Upper lobe of right lung (tissue), 1 donor: ENCODE results near the gene FIGN. TPM values are rescaled to one million over a fixed set of nuclear protein-coding genes. Genes with fewer than 3 reads are reported as not detected.

ENCODE experiments used
- ATAC-seq: fragments of 200-7000 bp; cut with Tn5 transposase; one replicate; pipeline ENCODE4 v1.9.1; 2020; ENCODE audit warnings: mild to moderate bottlenecking, moderate library complexity
- DNase-seq: peaks from one replicate; pipeline ENCODE4 v3.0.0-alpha.2; 2020
- H3K27ac ChIP-seq: fragments of 200-600 bp; one replicate; pipeline ENCODE4 v1.8.0; 2022
- H3K27me3 ChIP-seq: fragments of 200-600 bp; one replicate; pipeline ENCODE4 v1.8.0; 2022; ENCODE audit warnings: mild to moderate bottlenecking
- H3K36me3 ChIP-seq: fragments of 200-600 bp; one replicate; pipeline ENCODE4 v1.8.0; 2022
- H3K4me1 ChIP-seq: fragments of 200-600 bp; one replicate; pipeline ENCODE4 v1.8.0; 2022
- H3K4me3 ChIP-seq: fragments of 200-600 bp; one replicate; pipeline ENCODE4 v1.8.0; 2022; ENCODE audit warnings: mild to moderate bottlenecking
- H3K9me3 ChIP-seq: fragments of 200-600 bp; one replicate; pipeline ENCODE4 v1.8.0; 2022
- intact Hi-C: fragments of 100-400 bp; cut with DNase I; formaldehyde crosslinking; loops from one replicate; pipeline ENCODE4 v1.11.0; 2022
- total RNA-seq: library from RNA; stranded (reverse); fragmentation: NEBNext Ultra II Directional; extraction: Animal tissue kit (Norgen Biotek cat#: 25700); gene quantifications from one replicate; pipeline ENCODE4 v1.2.1, GENCODE V29; 2021
- TF ChIP-seq, protein P1 (sequence below): fragments of 200-600 bp; IDR thresholded peaks from one replicate; pipeline ENCODE4 v1.8.0; 2022; ENCODE audit warnings: antibody characterized with exemption
- donor health status: DM: no; HTN: yes; CAD: no; lungs with severe emphysema.

The FIGN gene
- total RNA-seq, 1 donor from 2014 or later: 6.5 TPM

DNA sequence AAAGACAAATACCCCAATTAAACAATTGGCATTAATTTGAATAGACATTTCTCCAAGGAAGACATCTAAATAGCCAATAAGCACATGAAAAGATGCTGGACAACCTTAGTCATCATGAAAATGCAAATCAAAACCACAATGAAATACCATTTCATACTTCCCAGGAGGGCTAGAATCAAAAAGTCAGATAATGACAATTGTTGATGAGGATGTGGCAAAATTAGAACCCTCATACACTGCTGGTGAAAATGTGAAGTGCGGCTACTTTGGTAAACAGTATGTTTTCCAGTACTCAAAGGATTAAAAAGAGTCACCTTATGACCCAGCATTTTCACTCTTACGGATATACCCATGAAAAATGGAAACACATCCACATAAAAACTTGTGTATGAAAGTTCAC, 91.6 kb downstream of the FIGN start:
- DNase-seq (no peak), ATAC-seq (no peak)
- Histone ChIP-seq H3K4me3 (no peak overlapping the region), H3K27ac (no peak overlapping the region), H3K4me1 (no peaks in the 10 kb centered on the region), H3K9me3 (no peaks in the 10 kb centered on the region), H3K27me3 (no peaks in the 10 kb centered on the region), H3K36me3 (no peaks in the 10 kb centered on the region)
- TF ChIP-seq, protein P1, sequence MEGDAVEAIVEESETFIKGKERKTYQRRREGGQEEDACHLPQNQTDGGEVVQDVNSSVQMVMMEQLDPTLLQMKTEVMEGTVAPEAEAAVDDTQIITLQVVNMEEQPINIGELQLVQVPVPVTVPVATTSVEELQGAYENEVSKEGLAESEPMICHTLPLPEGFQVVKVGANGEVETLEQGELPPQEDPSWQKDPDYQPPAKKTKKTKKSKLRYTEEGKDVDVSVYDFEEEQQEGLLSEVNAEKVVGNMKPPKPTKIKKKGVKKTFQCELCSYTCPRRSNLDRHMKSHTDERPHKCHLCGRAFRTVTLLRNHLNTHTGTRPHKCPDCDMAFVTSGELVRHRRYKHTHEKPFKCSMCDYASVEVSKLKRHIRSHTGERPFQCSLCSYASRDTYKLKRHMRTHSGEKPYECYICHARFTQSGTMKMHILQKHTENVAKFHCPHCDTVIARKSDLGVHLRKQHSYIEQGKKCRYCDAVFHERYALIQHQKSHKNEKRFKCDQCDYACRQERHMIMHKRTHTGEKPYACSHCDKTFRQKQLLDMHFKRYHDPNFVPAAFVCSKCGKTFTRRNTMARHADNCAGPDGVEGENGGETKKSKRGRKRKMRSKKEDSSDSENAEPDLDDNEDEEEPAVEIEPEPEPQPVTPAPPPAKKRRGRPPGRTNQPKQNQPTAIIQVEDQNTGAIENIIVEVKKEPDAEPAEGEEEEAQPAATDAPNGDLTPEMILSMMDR: no peak
- intact Hi-C loops: no loop called here

DNA sequence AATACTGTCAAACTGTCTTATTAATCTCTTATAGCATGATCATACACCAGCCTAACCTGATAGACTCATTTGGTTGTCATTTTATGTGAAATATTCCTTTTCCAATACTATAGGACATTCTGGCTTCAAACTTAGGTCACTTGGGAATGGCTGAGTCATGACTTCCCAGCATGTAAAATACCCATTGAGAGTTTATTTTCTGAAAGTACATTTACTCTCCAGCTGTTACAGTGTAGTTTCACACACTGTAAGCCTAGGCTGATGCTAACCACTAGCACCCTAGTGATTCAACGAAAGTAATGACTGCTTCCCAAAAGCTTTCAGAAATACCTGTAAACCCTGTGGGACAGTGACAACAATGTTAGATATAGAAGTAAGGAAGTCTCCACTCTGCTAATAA, 93.8 kb downstream of the FIGN start:
- H3K36me3 ChIP-seq: no peaks in the 10 kb centered on the region
- no peak for DNase-seq
- no peak overlapping the region for H3K4me3 ChIP-seq
- no peaks in the 10 kb centered on the region for H3K4me1 ChIP-seq
- ATAC-seq: no peak
- H3K9me3 ChIP-seq: no peaks in the 10 kb centered on the region
- no peaks in the 10 kb centered on the region for H3K27me3 ChIP-seq
- intact Hi-C loops: no loop called here
- TF ChIP-seq, protein P1: no peak
- H3K27ac ChIP-seq: no peak overlapping the region

DNA sequence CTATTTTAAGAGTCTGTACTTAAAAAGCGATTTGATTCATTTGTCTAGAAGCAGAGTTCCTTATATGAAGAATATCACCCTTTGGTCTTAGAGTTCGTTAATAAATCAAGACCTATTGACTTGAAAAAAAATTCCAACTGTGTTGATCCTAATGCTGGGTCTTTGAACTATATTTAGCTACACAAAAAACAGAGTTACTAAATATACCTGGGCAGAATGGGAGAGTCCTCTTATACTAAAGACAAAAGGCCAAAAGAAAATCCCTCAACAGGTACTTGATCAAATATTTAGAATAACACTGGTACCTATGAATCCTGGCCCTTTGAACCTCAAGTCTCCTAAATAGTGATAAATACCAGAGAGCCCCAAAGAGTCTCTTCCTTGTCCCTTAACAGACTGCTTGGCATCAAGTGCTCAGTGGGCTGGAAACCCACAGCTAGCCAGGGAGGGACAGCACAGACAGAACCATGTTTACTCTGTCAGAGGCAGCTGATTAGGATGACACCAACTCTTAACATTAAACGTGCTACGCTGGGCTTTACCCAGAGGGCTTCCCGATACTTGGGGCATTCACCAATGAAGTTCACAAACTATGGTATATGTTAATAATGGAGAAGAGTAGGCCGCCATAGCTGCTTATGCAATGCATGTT, 95.1 kb downstream of the FIGN start:
- no peaks in the 10 kb centered on the region for H3K36me3 ChIP-seq
- TF ChIP-seq, protein P1: no peak

DNA sequence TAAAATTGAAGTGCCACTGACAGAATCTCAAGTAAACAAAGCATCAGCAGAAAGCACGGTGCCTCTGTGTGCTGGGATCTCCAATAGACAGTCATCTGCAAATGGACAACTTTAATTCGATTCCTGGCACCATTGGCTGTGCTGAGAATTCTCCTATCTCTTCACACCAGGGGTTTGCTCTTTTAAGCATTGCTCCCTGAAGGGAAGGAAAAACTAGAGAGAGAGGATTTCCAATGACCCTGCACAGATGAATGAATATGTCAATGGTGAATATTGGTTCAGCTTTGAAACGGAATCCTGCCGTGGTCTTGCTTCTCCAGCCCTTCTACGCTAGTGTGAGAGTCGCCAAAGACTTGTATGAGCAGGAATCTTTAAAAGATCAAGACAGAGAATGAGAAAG, 97.9 kb downstream of the FIGN start:
- Histone ChIP-seq H3K27me3 (no peaks in the 10 kb centered on the region), H3K9me3 (no peaks in the 10 kb centered on the region), H3K36me3 (no peaks in the 10 kb centered on the region), H3K4me3 (no peak overlapping the region), H3K4me1 (no peaks in the 10 kb centered on the region), H3K27ac (no peak overlapping the region)
- intact Hi-C loops: no loop called here
- ATAC-seq (no peak), DNase-seq (no peak)
- TF ChIP-seq, protein P1: no peak

More for the DNA sequence above, 95.1 kb downstream of the FIGN start:
- Histone ChIP-seq H3K27ac (no peak overlapping the region), H3K4me1 (no peaks in the 10 kb centered on the region), H3K27me3 (no peaks in the 10 kb centered on the region), H3K9me3 (no peaks in the 10 kb centered on the region), H3K4me3 (no peak overlapping the region)
- intact Hi-C loops: no loop called here
- no peak for DNase-seq
- no peak for ATAC-seq

DNA sequence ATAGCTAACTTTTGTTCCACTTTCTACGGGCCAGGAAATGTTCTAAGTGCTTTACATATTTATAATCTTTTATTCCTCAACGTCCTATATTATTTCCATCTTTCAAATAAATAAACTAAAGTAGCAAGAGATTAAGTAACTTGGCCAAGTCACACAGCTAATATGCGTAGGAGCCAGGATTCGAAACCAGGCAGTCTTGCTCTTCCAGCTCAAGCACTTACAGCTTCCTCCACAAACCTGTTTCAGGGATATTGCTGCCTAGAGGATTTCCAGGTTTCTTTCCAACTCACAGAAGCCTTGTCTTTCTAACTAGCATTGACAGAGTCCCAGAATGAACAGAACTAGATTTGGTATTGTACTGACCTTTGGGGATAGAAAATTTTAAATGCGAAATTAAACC, 102.5 kb downstream of the FIGN start:
- no peaks in the 10 kb centered on the region for H3K9me3 ChIP-seq
- intact Hi-C loops: no loop called here
- H3K4me1 ChIP-seq: no peaks in the 10 kb centered on the region
- no peak overlapping the region for H3K4me3 ChIP-seq
- TF ChIP-seq, protein P1: no peak
- no peaks in the 10 kb centered on the region for H3K36me3 ChIP-seq
- ATAC-seq: no peak
- H3K27me3 ChIP-seq: no peaks in the 10 kb centered on the region
- H3K27ac ChIP-seq: no peak overlapping the region
- DNase-seq: no peak

DNA sequence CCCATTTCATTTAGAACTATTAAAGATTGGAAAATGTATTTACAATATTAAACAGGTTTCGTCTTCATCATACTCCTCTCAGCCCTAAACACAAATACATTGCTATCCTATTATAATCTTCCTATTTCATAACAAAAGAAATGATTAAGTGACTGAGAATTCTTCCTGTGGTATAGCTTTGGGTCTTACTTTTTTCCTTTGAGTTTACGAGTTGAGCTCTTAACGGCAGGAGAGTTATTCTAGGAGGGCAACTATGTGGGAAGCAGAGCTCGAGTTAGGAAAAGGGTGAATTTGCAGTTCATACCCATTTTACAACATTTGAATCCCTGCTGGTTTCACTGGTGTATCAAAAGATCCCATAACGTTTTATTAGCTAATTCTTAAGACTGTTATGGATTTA, 105.0 kb downstream of the FIGN start:
- DNase-seq: no peak
- Histone ChIP-seq H3K27me3 (no peaks in the 10 kb centered on the region), H3K9me3 (no peaks in the 10 kb centered on the region), H3K4me1 (no peaks in the 10 kb centered on the region), H3K36me3 (no peaks in the 10 kb centered on the region), H3K27ac (no peak overlapping the region), H3K4me3 (no peak overlapping the region)
- intact Hi-C loops: no loop called here
- ATAC-seq: no peak
- TF ChIP-seq, protein P1: no peak
